ENCODE data around the gene GLI3. TPM values are rescaled to one million over a fixed set of nuclear protein-coding genes. Genes with fewer than 3 reads are reported as not detected.

The GLI3 gene
- total RNA-seq (2014; rRNA removed; shearing (Covaris generic)) (2.0 and 4.0 TPM in 2 replicates), polyA plus RNA-seq (2016; fragmentation: Nextera tagmentation; extraction: Ambion mirVana) (3.7 and 5.2 TPM in 2 replicates)

DNA sequence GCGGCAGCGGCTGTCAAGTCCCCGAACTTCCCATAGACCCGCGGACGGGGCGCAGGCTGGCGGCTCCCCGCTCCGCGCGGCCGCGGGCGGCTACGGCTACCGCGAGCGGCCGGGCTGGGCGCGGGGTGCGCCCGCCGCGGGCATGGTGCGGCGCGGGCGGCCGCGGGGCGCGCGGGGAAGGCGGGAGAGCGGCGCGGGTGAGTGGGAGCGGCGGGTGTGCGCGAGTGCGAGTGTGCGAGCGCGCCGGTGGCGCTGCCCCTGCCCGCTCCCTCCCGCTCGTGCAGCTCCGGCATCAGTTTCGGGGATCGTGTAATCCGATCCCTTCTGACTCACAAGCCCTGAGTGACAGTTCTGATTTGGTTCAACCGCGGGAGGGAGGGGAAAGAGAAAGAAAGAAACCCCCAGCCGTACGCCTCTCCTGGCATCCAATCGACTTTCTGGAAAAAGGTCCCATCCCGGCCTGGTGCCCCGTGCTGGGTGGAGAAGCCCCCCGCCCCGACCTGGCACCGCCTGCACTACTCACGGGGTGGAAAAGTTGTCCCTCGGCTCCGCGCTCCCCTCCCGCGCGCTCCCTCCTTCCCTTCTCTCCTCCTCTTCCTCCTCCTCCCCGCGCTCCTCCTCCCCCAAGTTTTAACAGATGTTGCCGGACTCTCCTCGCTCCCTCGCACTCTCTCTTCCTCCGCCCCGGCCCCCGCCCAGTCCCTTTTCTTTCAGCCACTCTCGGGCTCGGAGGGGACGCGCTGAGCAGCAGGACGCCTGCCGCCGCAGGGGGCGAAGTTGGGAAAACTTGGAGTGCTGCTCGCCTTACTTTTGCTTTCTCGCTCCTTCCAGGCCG is at the start of gene GLI3:
TSS of gene GLI3 (minus strand) at position 234 of the 835 bp plus-strand sequence. CDS start 13,956 bp downstream, outside the sequence.
- DNase-seq, result peak; percentile 93
- H3K27me3 ChIP-seq (replicated peaks; ENCODE audit: insufficient read depth), result no peaks in the 10 kb centered on the region
- peak within 1 kb of the TSS; percentile 84 for H3K9ac ChIP-seq
- H3K4me2 ChIP-seq (ENCODE audit: unreplicated experiment), result peak within 1 kb of the TSS; percentile 85
- TF ChIP-seq EZH2 (IDR thresholded peaks at IDR 0.05; ENCODE audit: insufficient read depth, poor library complexity, severe bottlenecking) (no peak), EZH2phosphoT487 (IDR thresholded peaks at IDR 0.05; ENCODE audit: insufficient read depth, low read depth) (no peak)
- 0 to 2% methylated on average over 68 to 92 of the region's 92 CpGs for WGBS, 2 experiments (ENCODE audit: low coverage in 1 of 2, low lambda C conversion rate in 2 of 2, missing lambda C conversion rate in 2 of 2)
- H3K4me3 ChIP-seq, result peak within 1 kb of the TSS; percentile 90
- H3K36me3 ChIP-seq (ENCODE audit: low read depth), result no peaks in the 10 kb centered on the region
- peak within 1 kb of the TSS; percentile 83 for H2AFZ ChIP-seq
- peaks cover 51% of the 10 kb centered on the region for H3K4me1 ChIP-seq (ENCODE audit: insufficient read depth)
- no peaks in the 10 kb centered on the region for H3K9me3 ChIP-seq (ENCODE audit: low read depth)
- H3K27ac ChIP-seq, result peak within 1 kb of the TSS; percentile 93
- H3K9me2 ChIP-seq (ENCODE audit: insufficient read depth), result no peaks in the 10 kb centered on the region
- peaks cover 40% of the 10 kb centered on the region for H3F3A ChIP-seq (ENCODE audit: insufficient read depth)
- H4K20me1 ChIP-seq (ENCODE audit: insufficient read depth), result no peaks in the 10 kb centered on the region
- in situ Hi-C loops (cut with MboI), result loop anchor here (25.0 kb wide), 1 partner anchor 600 kb away; no protein-coding TSS in a partner anchor
- peaks cover 36% of the 10 kb centered on the region for H3K79me2 ChIP-seq (ENCODE audit: insufficient read depth)

DNA sequence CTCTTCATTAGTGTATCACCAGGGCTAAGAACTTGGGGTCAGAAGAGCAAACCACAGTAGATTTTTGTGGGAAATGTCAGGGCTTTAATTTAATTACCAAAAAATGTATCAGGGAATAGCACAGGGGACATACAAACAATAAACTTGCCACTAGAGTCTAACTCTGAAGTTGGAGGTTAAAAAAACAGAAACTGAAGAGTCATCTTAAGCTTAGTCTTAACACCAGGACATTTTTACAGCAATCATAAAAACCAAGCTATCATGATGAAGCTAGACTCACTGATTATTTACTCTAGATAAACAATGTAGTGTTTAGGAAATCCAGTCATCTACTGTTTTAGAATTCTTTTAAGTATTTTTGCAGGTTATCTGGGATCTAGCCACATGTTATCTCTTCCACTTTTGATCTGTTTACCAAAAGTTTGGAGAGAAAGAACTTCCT is 48.4 kb upstream of the GLI3 start:
- H3K36me3 ChIP-seq (ENCODE audit: low read depth), result no peaks in the 10 kb centered on the region
- no peak overlapping the region for H2AFZ ChIP-seq
- H3K4me3 ChIP-seq, result no peak overlapping the region
- H4K20me1 ChIP-seq (ENCODE audit: insufficient read depth), result no peaks in the 10 kb centered on the region
- no peaks in the 10 kb centered on the region for H3K9me2 ChIP-seq (ENCODE audit: insufficient read depth)
- no peak overlapping the region for H3K9ac ChIP-seq
- H3K4me1 ChIP-seq (ENCODE audit: insufficient read depth), result peaks cover 5% of the 10 kb centered on the region; the same call in 1 of the 2 replicates
- no peaks in the 10 kb centered on the region for H3K27me3 ChIP-seq (replicated peaks; ENCODE audit: insufficient read depth)
- H3K4me2 ChIP-seq (ENCODE audit: unreplicated experiment), result no peak overlapping the region
- DNase-seq, result peak; percentile 12
- no peak for TF ChIP-seq EZH2 (IDR thresholded peaks at IDR 0.05; ENCODE audit: insufficient read depth, poor library complexity, severe bottlenecking)
- no peak for TF ChIP-seq EZH2phosphoT487 (IDR thresholded peaks at IDR 0.05; ENCODE audit: insufficient read depth, low read depth)
- no peaks in the 10 kb centered on the region for H3K79me2 ChIP-seq (ENCODE audit: insufficient read depth)
- H3F3A ChIP-seq (ENCODE audit: insufficient read depth), result peaks cover 11% of the 10 kb centered on the region; the same call in 1 of the 2 replicates
- in situ Hi-C loops (cut with MboI), result no loop called here
- no peaks in the 10 kb centered on the region for H3K9me3 ChIP-seq (ENCODE audit: low read depth)
- H3K27ac ChIP-seq, result no peak overlapping the region

- Histone ChIP-seq H3K9me2 (ENCODE audit: insufficient read depth) (no peaks in the 10 kb centered on the region), H3K79me2 (ENCODE audit: insufficient read depth) (no peaks in the 10 kb centered on the region), H3K9ac (no peak overlapping the region), H3K4me1 (ENCODE audit: insufficient read depth) (peaks cover 5% of the 10 kb centered on the region; the same call in 1 of the 2 replicates), H3K36me3 (ENCODE audit: low read depth) (no peaks in the 10 kb centered on the region), H2AFZ (no peak overlapping the region), H3K4me3 (no peak overlapping the region), H3K4me2 (ENCODE audit: unreplicated experiment) (no peak overlapping the region), H3K27me3 (replicated peaks; ENCODE audit: insufficient read depth) (no peaks in the 10 kb centered on the region), H3F3A (ENCODE audit: insufficient read depth) (peaks cover 11% of the 10 kb centered on the region; the same call in 1 of the 2 replicates), H4K20me1 (ENCODE audit: insufficient read depth) (no peaks in the 10 kb centered on the region), H3K27ac (no peak overlapping the region), H3K9me3 (ENCODE audit: low read depth) (no peaks in the 10 kb centered on the region)
- TF ChIP-seq EZH2 (IDR thresholded peaks at IDR 0.05; ENCODE audit: insufficient read depth, poor library complexity, severe bottlenecking), result no peak
- TF ChIP-seq EZH2phosphoT487 (IDR thresholded peaks at IDR 0.05; ENCODE audit: insufficient read depth, low read depth), result no peak
- WGBS, 2 experiments (ENCODE audit: low coverage in 1 of 2, low lambda C conversion rate in 2 of 2, missing lambda C conversion rate in 2 of 2), result 0 to 5% methylated on average over 2 of the region's 2 CpGs
- in situ Hi-C loops (cut with MboI), result no loop called here
- DNase-seq, result peak; percentile 69
Observed at GRCh38 chr7:42283553-42283952, 46.5 kb upstream of the GLI3 start.

GRCh38 chr7:42278344-42278743 is 41.3 kb upstream of the GLI3 start:
- H3K9me2 ChIP-seq (ENCODE audit: insufficient read depth), result no peaks in the 10 kb centered on the region
- peaks cover 7% of the 10 kb centered on the region; the same call in 1 of the 2 replicates for H3K4me1 ChIP-seq (ENCODE audit: insufficient read depth)
- H3F3A ChIP-seq (ENCODE audit: insufficient read depth), result peaks cover 8% of the 10 kb centered on the region; the same call in 1 of the 2 replicates
- no peak overlapping the region for H3K4me3 ChIP-seq
- H2AFZ ChIP-seq, result no peak overlapping the region
- in situ Hi-C loops (cut with MboI), result no loop called here
- H3K9me3 ChIP-seq (ENCODE audit: low read depth), result no peaks in the 10 kb centered on the region
- H3K27me3 ChIP-seq (replicated peaks; ENCODE audit: insufficient read depth), result no peaks in the 10 kb centered on the region
- no peak overlapping the region for H3K27ac ChIP-seq
- no peaks in the 10 kb centered on the region for H3K36me3 ChIP-seq (ENCODE audit: low read depth)
- DNase-seq, result no peak
- H3K4me2 ChIP-seq (ENCODE audit: unreplicated experiment), result no peak overlapping the region
- WGBS, 2 experiments (ENCODE audit: low coverage in 1 of 2, low lambda C conversion rate in 2 of 2, missing lambda C conversion rate in 2 of 2), result 82 to 91% methylated on average over 4 of the region's 4 CpGs
- no peak overlapping the region for H3K9ac ChIP-seq
- H4K20me1 ChIP-seq (ENCODE audit: insufficient read depth), result no peaks in the 10 kb centered on the region
- no peaks in the 10 kb centered on the region for H3K79me2 ChIP-seq (ENCODE audit: insufficient read depth)
- TF ChIP-seq EZH2phosphoT487 (IDR thresholded peaks at IDR 0.05; ENCODE audit: insufficient read depth, low read depth) (no peak), EZH2 (IDR thresholded peaks at IDR 0.05; ENCODE audit: insufficient read depth, poor library complexity, severe bottlenecking) (no peak)

Data from GM23248 (cell line).